ENCODE measurements around the gene LRRC74A. TPM values are rescaled to one million over a fixed set of nuclear protein-coding genes. Genes with fewer than 3 reads are reported as not detected.

The LRRC74A gene
- total RNA-seq, 1 experiment from 2014 or later = not detected

DNA sequence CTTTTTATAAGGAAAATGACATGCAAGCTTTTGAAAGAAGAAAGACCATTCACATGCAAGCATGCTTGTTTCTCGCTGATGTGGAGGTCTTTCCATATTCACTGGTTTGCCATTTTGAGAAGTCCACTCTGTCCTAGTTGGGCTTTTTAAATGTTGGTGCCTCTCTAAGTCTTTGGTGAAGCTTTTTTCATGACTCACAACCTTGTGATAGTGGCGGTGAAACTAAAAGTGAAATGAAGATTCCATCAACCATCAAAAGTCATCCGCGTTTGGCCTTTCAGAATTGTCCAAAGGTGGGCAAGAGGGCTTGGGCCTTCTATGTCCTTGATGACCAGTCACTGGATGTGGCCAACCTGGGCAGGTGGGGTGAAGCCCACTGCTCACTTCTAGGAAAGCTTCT is 4.3 kb downstream of the LRRC74A start:
- Histone ChIP-seq H2AK5ac (ENCODE audit: insufficient read length, low read length) (no peak overlapping the region), H2AFZ (ENCODE audit: low read length) (no peak overlapping the region), H3K9ac (ENCODE audit: extremely low read depth, insufficient read length, low read length) (no peak overlapping the region), H2BK20ac (ENCODE audit: low read depth, low read length, poor library complexity, severe bottlenecking) (no peak overlapping the region), H3K23ac (ENCODE audit: insufficient read length, low read depth, low read length) (no peak overlapping the region), H3K4me1 (ENCODE audit: insufficient read depth, low read length) (no peaks in the 10 kb centered on the region; the same call in 1 of the 2 replicates), H3K4me2 (ENCODE audit: insufficient read depth, insufficient read length, low read length) (no peak overlapping the region), H4K20me1 (ENCODE audit: control insufficient read depth, insufficient read depth, insufficient read length) (no peaks in the 10 kb centered on the region), H3K27ac (ENCODE audit: insufficient read length, low read depth, low read length) (no peak overlapping the region), H2BK120ac (ENCODE audit: low read depth, low read length, poor library complexity, severe bottlenecking) (no peak overlapping the region), H3K27me3 (ENCODE audit: insufficient read depth, low read length) (no peaks in the 10 kb centered on the region), H2BK5ac (ENCODE audit: insufficient read length, low read length) (no peak overlapping the region), H3K79me1 (ENCODE audit: insufficient read depth, low read depth, low read length, poor library complexity, severe bottlenecking) (no peaks in the 10 kb centered on the region), H3K18ac (ENCODE audit: insufficient read length, low read depth, low read length) (no peak overlapping the region), H3K9me3 (ENCODE audit: control insufficient read depth, low read depth, low read length) (no peaks in the 10 kb centered on the region), H3K56ac (ENCODE audit: insufficient read length, low read depth, low read length) (no peak overlapping the region), H3K14ac (ENCODE audit: insufficient read depth, low read length) (no peak overlapping the region), H4K5ac (ENCODE audit: insufficient read length, low read depth, low read length) (no peak overlapping the region), H2BK15ac (ENCODE audit: low read depth, low read length) (no peak overlapping the region), H2BK12ac (ENCODE audit: insufficient read length, low read depth, low read length) (no peak overlapping the region), H3K79me2 (ENCODE audit: insufficient read depth, low read length) (no peaks in the 10 kb centered on the region), H4K8ac (replicated peaks; ENCODE audit: insufficient read length, low read depth, low read length) (no peak overlapping the region), H3K23me2 (ENCODE audit: insufficient read length, low read depth, low read length, poor library complexity, severe bottlenecking) (no peaks in the 10 kb centered on the region), H3T11ph (ENCODE audit: low read length) (no peak overlapping the region), H3K4ac (ENCODE audit: low read depth, low read length) (no peak overlapping the region), H4K91ac (ENCODE audit: insufficient read length, low read depth, low read length) (no peak overlapping the region)
- Mint-ChIP-seq H3K4me1 (peaks cover 28 to 39% of the 10 kb centered on the region in 2 experiments), H3K36me3 (ENCODE audit: insufficient read depth in 1 of 3, low read depth in 3 of 3) (no peaks in the 10 kb centered on the region), H3K27me3 (ENCODE audit: low read depth) (peaks cover 6% of the 10 kb centered on the region), H3K4me3 (no peak overlapping the region), H3K9me3 (no peaks in the 10 kb centered on the region), H3K27ac (no peak overlapping the region)
- no CpG with 5 or more reads among the region's 4 CpGs for WGBS (ENCODE audit: extremely low coverage, insufficient read length, low lambda C conversion rate)
- DNase-seq = no peak
- TF ChIP-seq, protein P1, sequence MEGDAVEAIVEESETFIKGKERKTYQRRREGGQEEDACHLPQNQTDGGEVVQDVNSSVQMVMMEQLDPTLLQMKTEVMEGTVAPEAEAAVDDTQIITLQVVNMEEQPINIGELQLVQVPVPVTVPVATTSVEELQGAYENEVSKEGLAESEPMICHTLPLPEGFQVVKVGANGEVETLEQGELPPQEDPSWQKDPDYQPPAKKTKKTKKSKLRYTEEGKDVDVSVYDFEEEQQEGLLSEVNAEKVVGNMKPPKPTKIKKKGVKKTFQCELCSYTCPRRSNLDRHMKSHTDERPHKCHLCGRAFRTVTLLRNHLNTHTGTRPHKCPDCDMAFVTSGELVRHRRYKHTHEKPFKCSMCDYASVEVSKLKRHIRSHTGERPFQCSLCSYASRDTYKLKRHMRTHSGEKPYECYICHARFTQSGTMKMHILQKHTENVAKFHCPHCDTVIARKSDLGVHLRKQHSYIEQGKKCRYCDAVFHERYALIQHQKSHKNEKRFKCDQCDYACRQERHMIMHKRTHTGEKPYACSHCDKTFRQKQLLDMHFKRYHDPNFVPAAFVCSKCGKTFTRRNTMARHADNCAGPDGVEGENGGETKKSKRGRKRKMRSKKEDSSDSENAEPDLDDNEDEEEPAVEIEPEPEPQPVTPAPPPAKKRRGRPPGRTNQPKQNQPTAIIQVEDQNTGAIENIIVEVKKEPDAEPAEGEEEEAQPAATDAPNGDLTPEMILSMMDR (conservative IDR thresholded peaks at IDR 0.05) = no peak

All from H9 (cell line).